LNCAP (cell line): ENCODE data around the gene IPO4.

Experiments
- CTCF ChIP-seq: fragments of 450-650 bp; IDR thresholded peaks from 2 replicates; pipeline ENCODE4 v1.5.1; 2017; ENCODE audit warnings: mild to moderate bottlenecking

IPO4 gene

DNA sequence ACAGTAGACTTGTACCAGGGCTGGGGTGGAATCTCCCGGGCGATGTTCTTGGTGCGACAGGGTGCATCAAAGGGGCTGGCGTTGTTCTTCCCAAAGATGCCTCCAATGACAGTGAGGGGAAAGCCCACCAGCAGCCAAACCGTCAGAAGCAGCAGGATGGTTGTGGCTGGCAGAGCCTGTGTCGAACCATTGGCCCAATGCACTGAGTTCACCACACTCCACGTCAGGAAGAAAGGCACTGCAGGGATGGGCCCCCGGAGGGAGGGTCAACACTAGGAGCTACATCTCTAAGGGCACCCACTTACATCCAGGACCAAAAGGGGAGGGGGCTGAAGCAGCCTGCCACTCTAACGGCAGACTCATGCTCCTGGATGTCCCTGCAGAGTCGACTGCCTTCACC, 1.8 kb upstream of the IPO4 start:
- TF ChIP-seq CTCF = no peak

GRCh38 chr14:24189460-24189859, 844 bp upstream of the IPO4 start:
- no peak for TF ChIP-seq CTCF

DNA sequence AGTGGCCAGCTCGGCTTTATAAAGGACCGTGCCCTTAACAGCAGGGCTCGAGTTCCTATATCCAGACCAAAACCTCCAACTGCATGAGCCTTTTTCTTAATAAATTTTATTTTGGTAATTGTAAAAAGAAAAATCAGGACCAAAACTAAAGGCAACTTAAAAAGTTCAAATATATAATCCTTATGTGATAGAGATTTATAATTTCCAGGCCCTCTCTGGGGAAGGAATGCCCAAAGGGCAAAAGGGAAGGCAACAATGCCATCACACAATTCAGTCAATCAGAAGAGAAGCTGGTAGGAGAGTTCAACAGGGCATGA, 401 bp upstream of the IPO4 start:
- no peak for TF ChIP-seq CTCF

DNA sequence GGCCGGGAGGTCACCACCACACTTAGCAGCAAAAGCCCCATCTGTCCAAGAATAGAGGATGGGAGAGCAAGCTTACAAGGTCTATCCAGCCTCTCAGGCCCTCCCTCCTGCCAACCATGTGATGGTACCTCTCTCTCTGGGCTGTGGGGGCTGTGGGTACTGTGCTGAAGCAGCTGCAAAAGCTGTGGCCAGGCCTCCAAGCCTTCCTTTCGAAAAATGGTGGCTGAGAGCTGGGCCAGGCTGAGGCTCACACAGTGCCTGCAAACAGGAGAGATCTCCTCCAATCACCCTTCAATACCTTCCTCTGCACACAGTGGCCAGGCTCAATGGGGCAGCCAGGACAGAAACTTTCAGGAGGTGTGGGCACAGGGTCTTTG, 1.1 kb downstream of the IPO4 start:
- TF ChIP-seq CTCF = no peak

- no peak for TF ChIP-seq CTCF
Observed at GRCh38 chr14:24186831-24187538, 1.6 kb downstream of the IPO4 start.

DNA sequence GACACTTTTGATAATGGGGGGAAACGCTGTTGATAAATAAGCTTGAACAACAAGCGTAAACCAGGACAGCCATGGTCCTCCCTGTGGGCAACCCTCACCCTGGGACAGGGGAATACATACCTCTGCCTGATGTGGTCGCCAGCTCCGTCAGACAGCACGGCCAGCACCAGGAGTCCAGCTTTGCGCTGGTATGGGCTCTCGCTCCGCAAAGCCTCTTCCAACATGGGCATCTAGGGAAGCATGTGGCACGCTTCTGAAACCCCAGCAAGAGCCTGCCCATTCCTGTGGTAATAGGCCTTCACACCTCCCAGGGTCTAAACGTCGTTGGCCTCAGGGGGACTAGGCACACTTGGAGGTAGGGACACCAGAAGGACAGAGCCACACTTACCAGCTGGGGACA, 2.9 kb downstream of the IPO4 start:
- TF ChIP-seq CTCF = no peak

- no peak for TF ChIP-seq CTCF
Observed at GRCh38 chr14:24185026-24185425, 3.6 kb downstream of the IPO4 start.
